Measurements from ENCODE around the gene TMPRSS7.

TMPRSS7 gene

GRCh38 chr3:112127522-112128494 is 93.3 kb downstream of the TMPRSS7 start:
- DNase-seq (ENCODE audit: low spot score), result no peak

GRCh38 chr3:112128843-112129727 is 94.5 kb downstream of the TMPRSS7 start:
- no peak for DNase-seq (ENCODE audit: low spot score)

GRCh38 chr3:112129925-112130637 is 95.5 kb downstream of the TMPRSS7 start:
- DNase-seq (ENCODE audit: low spot score), result no peak

GRCh38 chr3:112130638-112130993 is 96.1 kb downstream of the TMPRSS7 start:
- no peak for DNase-seq (ENCODE audit: low spot score)

Data from AG08396 (cell line).